Spleen (tissue), 11 donors: ENCODE data around the gene TMC1. TPM values are rescaled to one million over a fixed set of nuclear protein-coding genes. Genes with fewer than 3 reads are reported as not detected.

ENCODE experiments used
- DNase-seq: peaks from one replicate; pipeline ENCODE4 v3.0.0-alpha.2; 2020
- H3K27ac ChIP-seq, 8 donors: fragments of 200-600 bp; sonication (generic) in 7 of 8; 1 replicate in 4 of 8; 2 replicates in 4 of 8; pipeline versions ENCODE4 v1.5.0 to v1.8.0; 2016 to 2021; ENCODE audit warnings: inconsistent platforms in 4 of 8, mild to moderate bottlenecking in 4 of 8, moderate library complexity in 1 of 8
- H3K27me3 ChIP-seq, 7 donors: fragments of 200-600 bp; sonication (generic) in 6 of 7; replicated peaks in 1 of 7; 1 replicate in 4 of 7; 2 replicates in 3 of 7; pipeline versions ENCODE4 v1.5.0 to v1.8.0; 2016 to 2021; ENCODE audit warnings: inconsistent platforms in 3 of 7, mild to moderate bottlenecking in 1 of 7
- H3K36me3 ChIP-seq, 6 donors: fragments of 200-600 bp; sonication (generic) in 5 of 6; 1 replicate in 4 of 6; 2 replicates in 2 of 6; pipeline versions ENCODE4 v1.5.0 to v1.8.0; 2016 to 2021; ENCODE audit warnings: inconsistent platforms in 2 of 6
- H3K4me1 ChIP-seq, 6 donors: fragments of 200-600 bp; sonication (generic) in 5 of 6; 1 replicate in 3 of 6; 2 replicates in 3 of 6; pipeline versions ENCODE4 v1.5.0 to v1.8.0; 2016 to 2021; ENCODE audit warnings: inconsistent platforms in 3 of 6
- H3K4me3 ChIP-seq, 8 donors: fragments of 200-600 bp; sonication (generic) in 7 of 8; 1 replicate in 4 of 8; 2 replicates in 4 of 8; pipeline versions ENCODE4 v1.5.0 to v1.8.0; 2016 to 2021; ENCODE audit warnings: inconsistent platforms in 4 of 8, mild to moderate bottlenecking in 4 of 8, moderate library complexity in 2 of 8
- H3K9me3 ChIP-seq, 8 donors: fragments of 200-600 bp; sonication (generic) in 7 of 8; 1 replicate in 4 of 8; 2 replicates in 4 of 8; pipeline versions ENCODE4 v1.5.0 to v1.8.0; 2016 to 2021; ENCODE audit warnings: inconsistent platforms in 4 of 8
- CTCF ChIP-seq, 11 experiments: fragments of 200-600 bp in 7 of 11; fragments of 450-650 bp in 4 of 11; sonication (generic) in 4 of 11; IDR thresholded peaks in 8 of 11; conservative IDR thresholded peaks in 3 of 11; 1 replicate in 7 of 11; 2 replicates in 4 of 11; pipeline versions ENCODE4 v1.4.0 to v1.8.0; 2016 to 2021; ENCODE audit warnings: antibody characterized with exemption in 11 of 11, inconsistent platforms in 4 of 11, mild to moderate bottlenecking in 1 of 11
- POLR2A ChIP-seq, 3 donors: fragments of 450-650 bp; IDR thresholded peaks; one replicate each; pipeline ENCODE4 v1.5.1; 2017; ENCODE audit warnings: antibody characterized with exemption in 3 of 3, mild to moderate bottlenecking in 1 of 3
- POLR2AphosphoS5 ChIP-seq, 3 donors: sonication (generic); formaldehyde crosslinking; IDR thresholded peaks; one replicate each; pipeline ENCODE4 v1.5.1; 2017; ENCODE audit warnings: antibody characterized with exemption in 3 of 3
- WGBS, 5 donors: extraction: QIAGEN DNeasy Blood & Tissue Kit in 3 of 5; methylation state at CpG; one replicate each; pipeline versions ENCODE4 v1.1.5 to v1.1.7; 2013 to 2018; 5-methylcytosine and 5-hydroxymethylcytosine counted together
- intact Hi-C: fragments of 100-400 bp; cut with DNase I; formaldehyde crosslinking; loops from one replicate; pipeline ENCODE4 v1.15.0; 2023; ENCODE audit warnings: low total_unique reads
- polyA plus RNA-seq, 3 donors: library from polyadenylated mRNA; stranded (reverse); fragments of 200-250 nt; gene quantifications; one replicate each; pipeline ENCODE4 v1.2.1, GENCODE V29; 2013
- total RNA-seq, 7 donors: library from RNA; depleted of rRNA in 3 of 7; stranded (reverse); fragments of >200 nt in 3 of 7; fragmentation: NEBNext Ultra II Directional in 4 of 7; extraction: Animal tissue kit (Norgen Biotek cat#: 25700) in 4 of 7; gene quantifications; one replicate each; pipeline versions ENCODE4 v1.1.0 to v1.2.1, GENCODE V29; 2016 to 2021
- donor health status: healthy with polysubstance abuse.
- donor health status: DM: no; HTN: no; CAD: no; lungs with moderate emphysema.
- donor health status: DM: no; HTN: no; CAD: no.
- donor health status: Bipolar disorder and iron deficiency.
- donor health status: healthy.
- donor health status: DM: no; HTN: no; CAD: no.
- donor health status: DM: yes; HTN: yes; CAD: no.

The TMC1 gene
- total and polyA plus RNA-seq, 10 donors = 0.04 to 0.16 TPM; not detected in 8

- Histone ChIP-seq H3K4me3 (no peak overlapping the region), H3K4me1 (no peaks in the 10 kb centered on the region), H3K27ac (no peak overlapping the region), H3K36me3 (no peaks in the 10 kb centered on the region), H3K9me3 (no peaks in the 10 kb centered on the region), H3K27me3 (no peaks in the 10 kb centered on the region)
- TF ChIP-seq POLR2A (IDR thresholded peaks at IDR 0.05) = no peak
- no peak for TF ChIP-seq CTCF (IDR thresholded peaks at IDR 0.05 in 8 of 11, conservative IDR thresholded peaks at IDR 0.05 in 3 of 11)
- no peak for TF ChIP-seq POLR2AphosphoS5 (IDR thresholded peaks at IDR 0.05)
- 85 to 94% (median 89%) methylated on average over 2 of the region's 2 CpGs for WGBS, 5 donors
- DNase-seq = no peak
- intact Hi-C loops = no loop called here
These were observed 43.3 kb downstream of the TMC1 start for GRCh38 chr9:72564479-72565281.

- Histone ChIP-seq H3K36me3 (no peaks in the 10 kb centered on the region), H3K27me3 (no peaks in the 10 kb centered on the region), H3K27ac (no peak overlapping the region), H3K9me3 (no peaks in the 10 kb centered on the region), H3K4me3 (no peak overlapping the region), H3K4me1 (no peaks in the 10 kb centered on the region)
- intact Hi-C loops = no loop called here
- no peak for TF ChIP-seq CTCF (IDR thresholded peaks at IDR 0.05 in 8 of 11, conservative IDR thresholded peaks at IDR 0.05 in 3 of 11)
- TF ChIP-seq POLR2A (IDR thresholded peaks at IDR 0.05) = no peak
- TF ChIP-seq POLR2AphosphoS5 (IDR thresholded peaks at IDR 0.05) = no peak
- no peak for DNase-seq
- WGBS, 5 donors = 92 to 99% (median 95%) methylated on average over 7 of the region's 7 CpGs
These were observed 44.1 kb downstream of the TMC1 start for GRCh38 chr9:72565535-72565934.

GRCh38 chr9:72574156-72574810, 52.9 kb downstream of the TMC1 start:
- Histone ChIP-seq H3K4me1 (peaks cover 0 to 8% (median 0%) of the 10 kb centered on the region in 6 donors), H3K27ac (no peak overlapping the region), H3K27me3 (peaks cover 0 to 4% (median 0%) of the 10 kb centered on the region in 7 donors), H3K9me3 (no peaks in the 10 kb centered on the region), H3K36me3 (no peaks in the 10 kb centered on the region), H3K4me3 (no peak overlapping the region)
- 55 to 64% (median 61%) methylated on average over 3 of the region's 3 CpGs for WGBS, 5 donors
- intact Hi-C loops = no loop called here
- no peak for DNase-seq
- TF ChIP-seq POLR2AphosphoS5 (IDR thresholded peaks at IDR 0.05) (no peak), POLR2A (IDR thresholded peaks at IDR 0.05) (no peak), CTCF (IDR thresholded peaks at IDR 0.05 in 8 of 11, conservative IDR thresholded peaks at IDR 0.05 in 3 of 11) (no peak)

- TF ChIP-seq POLR2A (IDR thresholded peaks at IDR 0.05) (no peak), POLR2AphosphoS5 (IDR thresholded peaks at IDR 0.05) (no peak), CTCF (IDR thresholded peaks at IDR 0.05 in 8 of 11, conservative IDR thresholded peaks at IDR 0.05 in 3 of 11) (no peak)
- WGBS, 5 donors = 60 to 82% (median 65%) methylated on average over 2 of the region's 2 CpGs
- no peaks in the 10 kb centered on the region for H3K36me3 ChIP-seq
- no peak for DNase-seq
- H3K27me3 ChIP-seq = peaks cover 0 to 4% (median 0%) of the 10 kb centered on the region in 7 donors
- no peak overlapping the region for H3K4me3 ChIP-seq
- intact Hi-C loops = no loop called here
- H3K4me1 ChIP-seq = peaks cover 0 to 8% (median 0%) of the 10 kb centered on the region in 6 donors
- H3K9me3 ChIP-seq = no peaks in the 10 kb centered on the region
- H3K27ac ChIP-seq = no peak overlapping the region
These were observed 54.3 kb downstream of the TMC1 start for GRCh38 chr9:72575666-72576065.
